Measurements from ENCODE around the gene HEG1. TPM values are rescaled to one million over a fixed set of nuclear protein-coding genes. Genes with fewer than 3 reads are reported as not detected.

HEG1 gene
- total and polyA plus RNA-seq, 2 experiments from 2014 or later, result 1.8 to 8.8 TPM

DNA sequence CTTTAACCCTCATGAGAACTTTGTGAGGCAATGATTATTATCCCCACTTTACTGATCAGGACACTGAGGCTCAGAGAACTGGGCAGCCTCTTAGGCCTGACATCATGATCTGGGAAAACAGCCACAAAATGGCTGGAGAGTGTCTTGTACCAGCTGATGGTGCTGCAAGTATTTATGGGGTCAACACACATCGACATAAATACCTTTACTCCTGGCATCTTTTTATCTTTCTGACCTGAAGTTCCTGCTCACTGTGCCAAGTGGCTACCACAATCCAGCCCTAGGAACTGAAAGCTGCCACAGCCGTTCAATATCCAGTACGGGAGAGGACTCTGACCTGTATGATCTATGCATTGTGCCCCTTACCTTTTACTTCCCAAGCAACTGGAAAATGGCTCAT is 92.0 kb downstream of the HEG1 start:
- H3K27ac Mint-ChIP-seq, result no peak overlapping the region
- DNase-seq (ENCODE audit: low spot score) (no peak), ATAC-seq (no peak)
- Histone ChIP-seq H2AFZ (no peak overlapping the region; the same call in 1 of the 2 replicates), H3K79me2 (replicated peaks; ENCODE audit: insufficient read depth) (no peaks in the 10 kb centered on the region), H3K27ac (ENCODE audit: low read depth) (no peak overlapping the region), H3K4me2 (no peak overlapping the region), H3F3A (replicated peaks; ENCODE audit: low read depth) (no peaks in the 10 kb centered on the region), H3K9me2 (ENCODE audit: insufficient read depth) (no peaks in the 10 kb centered on the region), H4K20me1 (replicated peaks; ENCODE audit: insufficient read depth) (no peaks in the 10 kb centered on the region), H3K4me1 (ENCODE audit: insufficient read depth) (no peaks in the 10 kb centered on the region), H3K4me3 (no peak overlapping the region), H3K27me3 (ENCODE audit: insufficient read depth) (no peaks in the 10 kb centered on the region), H3K36me3 (ENCODE audit: insufficient read depth) (no peaks in the 10 kb centered on the region)
- no peaks in the 10 kb centered on the region for H3K9me3 Mint-ChIP-seq
- H3K4me1 Mint-ChIP-seq, result no peaks in the 10 kb centered on the region
- H3K36me3 Mint-ChIP-seq (ENCODE audit: low read depth), result no peaks in the 10 kb centered on the region
- TF ChIP-seq REST (IDR thresholded peaks at IDR 0.05; ENCODE audit: unreplicated experiment), result no peak
- no peak for TF ChIP-seq EZH2 (IDR thresholded peaks at IDR 0.05; ENCODE audit: low read depth, unreplicated experiment)
- TF ChIP-seq ZNF462 (CRISPR knock-in tag; IDR thresholded peaks at IDR 0.05), result no peak
- no peak for TF ChIP-seq ZNF114 (CRISPR knock-in tag; IDR thresholded peaks at IDR 0.05)
- no peak for TF ChIP-seq POLR2AphosphoS5 (IDR thresholded peaks at IDR 0.05; ENCODE audit: low read depth)
- no peak for TF ChIP-seq STAT1 (IDR thresholded peaks at IDR 0.05; ENCODE audit: unreplicated experiment)
- TF ChIP-seq, protein P1, sequence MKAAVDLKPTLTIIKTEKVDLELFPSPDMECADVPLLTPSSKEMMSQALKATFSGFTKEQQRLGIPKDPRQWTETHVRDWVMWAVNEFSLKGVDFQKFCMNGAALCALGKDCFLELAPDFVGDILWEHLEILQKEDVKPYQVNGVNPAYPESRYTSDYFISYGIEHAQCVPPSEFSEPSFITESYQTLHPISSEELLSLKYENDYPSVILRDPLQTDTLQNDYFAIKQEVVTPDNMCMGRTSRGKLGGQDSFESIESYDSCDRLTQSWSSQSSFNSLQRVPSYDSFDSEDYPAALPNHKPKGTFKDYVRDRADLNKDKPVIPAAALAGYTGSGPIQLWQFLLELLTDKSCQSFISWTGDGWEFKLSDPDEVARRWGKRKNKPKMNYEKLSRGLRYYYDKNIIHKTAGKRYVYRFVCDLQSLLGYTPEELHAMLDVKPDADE (IDR thresholded peaks at IDR 0.05), result no peak
- no peak for TF ChIP-seq CTCF (conservative IDR thresholded peaks at IDR 0.05; ENCODE audit: low read depth in 2 of 2)
- no peak for TF ChIP-seq NANOG (IDR thresholded peaks at IDR 0.05; ENCODE audit: borderline replicate concordance)
- TF ChIP-seq CREB1 (CRISPR knock-in tag; IDR thresholded peaks at IDR 0.05; ENCODE audit: low read depth), result no peak
- no peak for TF ChIP-seq EZH2phosphoT487 (IDR thresholded peaks at IDR 0.05; ENCODE audit: unreplicated experiment)
- H3K4me3 Mint-ChIP-seq, result no peak overlapping the region
- H3K27me3 Mint-ChIP-seq (ENCODE audit: insufficient read depth, low read depth, poor library complexity), result no peaks in the 10 kb centered on the region
